Epidermal melanocyte (primary cell): Measurements from ENCODE around the gene CSAG1.
"Not testable (repeated sequence)": the region's sequence is repeated elsewhere in the genome, so short reads cannot be mapped to it uniquely, and the experiment has no call there.

Experiments used
- DNase-seq: peaks from one replicate; pipeline ENCODE4 v3.0.0; 2011; ENCODE audit warnings: low spot score; ENCODE audit not compliant: insufficient read length

The CSAG1 gene, protein sequence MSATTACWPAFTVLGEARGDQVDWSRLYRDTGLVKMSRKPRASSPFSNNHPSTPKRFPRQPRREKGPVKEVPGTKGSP

GRCh38 chrX:152733261-152733975 is at the start of gene CSAG1, which contains the start of gene MAGEA12:
CSAG1 (minus strand) TSS chrX:152733721; CDS start chrX:152732460, 1,261 bp downstream.
MAGEA12 (plus strand) TSS chrX:152733757; CDS start chrX:152736162, 2,405 bp downstream.
- DNase-seq = no peak

DNA sequence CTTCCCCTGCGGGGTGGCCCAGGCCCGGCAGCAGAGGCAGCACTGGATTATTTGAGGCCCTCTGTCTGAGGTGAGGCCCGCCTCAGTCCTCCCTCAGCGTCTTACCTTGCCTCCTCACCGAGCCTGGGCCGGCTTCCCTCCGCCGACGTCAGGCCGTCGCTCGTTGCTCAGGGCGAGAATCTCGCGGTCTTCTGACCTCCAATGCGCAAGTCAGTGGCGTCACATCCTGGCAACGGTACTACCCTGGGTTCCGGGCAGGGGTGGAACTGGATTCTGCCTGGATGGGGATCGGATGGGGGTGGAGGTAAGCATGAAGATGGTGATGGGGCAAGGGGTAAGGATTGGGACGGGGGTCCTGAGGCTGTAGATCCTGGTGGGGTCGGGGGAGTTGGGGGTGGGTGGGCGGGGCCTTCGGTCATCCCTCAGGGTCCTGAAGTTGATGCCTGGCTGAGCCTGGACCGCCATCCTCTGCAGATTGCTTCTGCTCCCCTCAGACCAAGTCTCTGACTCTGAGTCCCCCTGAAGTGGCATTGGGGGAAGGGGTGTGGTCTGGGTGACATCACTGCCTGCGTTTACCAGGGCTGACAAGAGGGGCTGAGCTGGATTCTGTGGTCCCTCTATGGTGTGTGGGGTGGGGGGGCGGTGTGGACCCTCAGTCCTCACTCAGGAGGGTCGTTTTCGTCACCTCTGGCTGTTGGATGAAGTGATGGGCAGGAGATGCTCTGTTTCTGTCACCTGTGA is 36.2 kb upstream of the CSAG1 start, which contains the start of gene MAGEA6:
Gene MAGEA6 (minus strand): TSS at position 141 of the 741 bp plus-strand sequence. CDS start 2,039 bp downstream, outside the sequence.
- DNase-seq = not testable (repeated sequence)

DNA sequence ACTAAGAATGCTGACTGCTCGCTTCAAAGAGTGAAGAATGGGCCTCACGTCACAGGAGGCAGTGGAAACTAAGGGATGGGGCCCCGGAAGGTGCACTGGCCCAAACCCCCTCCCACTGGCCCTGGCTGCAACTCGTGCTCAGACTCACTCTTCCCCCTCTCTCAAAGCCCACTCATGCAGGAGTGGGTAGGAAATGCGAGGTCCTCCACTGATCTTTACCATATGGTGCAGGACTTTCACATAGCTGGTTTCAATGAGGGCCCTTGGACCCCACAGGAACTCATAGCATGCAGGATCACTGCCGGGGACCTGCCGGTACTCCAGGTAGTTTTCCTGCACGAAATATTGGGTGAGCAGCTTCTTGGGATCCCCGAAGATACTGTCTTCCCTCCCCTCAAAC is 33.0 kb upstream of the CSAG1 start:
- DNase-seq = not testable (repeated sequence)

DNA sequence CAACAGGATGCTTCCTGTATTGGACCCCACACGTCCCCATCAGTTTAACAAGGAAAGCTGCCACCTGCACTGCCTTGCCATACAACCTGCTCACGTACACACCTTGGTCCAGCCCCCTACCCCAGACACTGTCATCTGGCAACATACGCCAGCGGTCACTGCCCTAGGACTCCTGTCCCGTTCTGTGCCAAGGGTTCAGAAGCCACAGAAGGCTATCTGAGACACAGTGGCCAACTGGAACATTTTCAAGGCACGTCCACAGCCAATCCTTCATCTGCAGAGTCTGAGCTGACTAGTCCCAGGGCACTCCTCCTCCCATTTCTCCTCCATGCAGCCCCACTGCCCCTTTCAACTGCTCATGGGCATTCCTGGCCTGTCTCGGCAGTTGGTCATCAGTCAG is 28.1 kb upstream of the CSAG1 start:
- not testable (repeated sequence) for DNase-seq

DNA sequence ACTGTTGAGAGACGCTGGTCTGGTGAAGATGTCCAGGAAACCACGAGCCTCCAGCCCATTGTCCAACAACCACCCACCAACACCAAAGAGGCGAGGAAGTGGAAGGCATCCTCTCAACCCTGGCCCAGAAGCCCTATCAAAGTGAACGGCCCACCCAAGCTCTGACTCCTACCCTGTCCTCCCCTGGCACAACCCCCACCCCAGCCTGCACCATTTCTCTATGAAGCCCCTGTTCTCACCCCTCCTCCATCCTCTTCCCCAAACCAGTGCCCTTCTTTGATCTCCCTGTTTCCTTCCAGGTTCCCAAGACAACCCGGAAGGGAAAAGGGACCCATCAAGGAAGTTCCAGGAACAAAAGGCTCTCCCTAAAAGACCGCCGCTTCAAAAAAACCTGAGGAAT is 26.0 kb upstream of the CSAG1 start:
- not testable (repeated sequence) for DNase-seq

- not testable (repeated sequence) for DNase-seq
These were observed 25.4 kb upstream of the CSAG1 start, which contains the start of gene CSAG3 for GRCh38 chrX:152758918-152759317. CSAG3 (plus strand) TSS chrX:152759218.

- not testable (repeated sequence) for DNase-seq
These were observed 21.4 kb upstream of the CSAG1 start for GRCh38 chrX:152754871-152755270.

DNA sequence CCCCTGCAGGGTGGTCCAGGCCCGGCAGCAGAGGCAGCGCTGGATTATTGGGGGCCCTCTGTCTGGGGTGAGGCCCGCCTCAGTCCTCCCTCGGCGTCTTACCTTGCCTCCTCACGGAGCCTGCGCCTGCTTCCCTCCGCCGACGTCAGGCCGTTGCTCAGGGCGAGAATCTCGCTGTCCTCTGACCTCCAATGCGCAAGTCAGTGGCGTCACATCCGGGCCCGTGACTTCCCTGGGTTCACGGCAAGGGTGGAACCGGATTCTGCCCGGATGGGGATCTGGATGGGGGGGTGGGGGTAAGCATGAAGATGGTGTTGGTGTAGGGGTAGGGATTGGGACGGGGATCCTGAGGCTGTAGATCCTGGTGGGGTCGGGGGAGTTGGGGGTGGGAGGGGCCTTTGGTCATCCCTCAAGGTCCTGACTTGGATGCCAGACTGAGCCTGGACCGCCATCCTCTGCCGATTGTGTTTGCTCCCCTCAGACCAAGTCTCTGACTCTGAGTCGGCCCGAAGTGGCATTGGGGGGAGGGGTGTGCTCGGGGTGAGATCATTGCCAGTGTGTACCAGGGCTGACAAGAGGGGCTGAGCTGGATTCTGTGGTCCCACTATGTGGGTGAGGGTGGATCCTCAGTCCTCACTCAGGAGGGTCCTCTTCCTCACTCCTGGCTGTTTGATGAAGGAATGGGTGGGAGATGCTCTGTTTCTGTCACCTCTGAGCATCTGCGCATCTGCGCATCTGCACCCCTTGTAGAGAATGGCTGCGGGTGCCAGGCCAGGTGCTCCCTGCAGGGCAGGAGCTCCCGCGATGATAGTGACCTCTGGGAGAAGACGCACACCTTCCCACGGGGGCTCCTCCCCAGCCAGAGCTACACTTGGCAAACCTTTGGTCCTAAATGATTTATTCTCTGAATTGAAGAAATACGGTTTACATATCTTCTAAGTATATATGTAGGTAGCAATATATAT is 20.4 kb upstream of the CSAG1 start, which contains the start of gene MAGEA2:
Gene MAGEA2 (minus strand): TSS at position 157 of the 965 bp plus-strand sequence. CDS start 2,479 bp downstream, outside the sequence.
- not testable (repeated sequence) for DNase-seq

- DNase-seq = no peak
These were observed 5.0 kb upstream of the CSAG1 start for GRCh38 chrX:152738560-152738959.

- DNase-seq = not testable (repeated sequence)
These were observed 3.0 kb upstream of the CSAG1 start for GRCh38 chrX:152736528-152736927.

DNA sequence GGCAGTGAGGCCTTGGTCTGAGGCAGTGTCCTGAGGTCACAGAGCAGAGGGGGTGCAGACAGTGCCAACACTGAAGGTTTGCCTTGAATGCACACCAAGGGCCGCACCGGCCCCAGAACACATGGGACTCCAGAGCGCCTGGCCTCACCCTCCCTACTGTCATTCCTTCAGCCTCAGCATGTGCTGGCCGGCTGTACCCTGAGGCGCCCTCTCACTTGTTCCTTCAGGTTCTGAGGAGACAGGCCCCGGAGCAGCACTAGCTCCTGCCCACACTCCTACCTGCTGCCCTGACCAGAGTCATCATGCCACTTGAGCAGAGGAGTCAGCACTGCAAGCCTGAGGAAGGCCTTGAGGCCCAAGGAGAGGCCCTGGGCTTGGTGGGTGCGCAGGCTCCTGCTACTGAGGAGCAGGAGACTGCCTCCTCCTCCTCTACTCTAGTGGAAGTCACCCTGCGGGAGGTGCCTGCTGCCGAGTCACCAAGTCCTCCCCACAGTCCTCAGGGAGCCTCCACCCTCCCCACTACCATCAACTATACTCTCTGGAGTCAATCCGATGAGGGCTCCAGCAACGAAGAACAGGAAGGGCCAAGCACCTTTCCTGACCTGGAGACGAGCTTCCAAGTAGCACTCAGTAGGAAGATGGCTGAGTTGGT is 2.5 kb upstream of the CSAG1 start:
- DNase-seq = no peak

GRCh38 chrX:152735101-152735500 is 1.6 kb upstream of the CSAG1 start:
- DNase-seq = no peak

DNA sequence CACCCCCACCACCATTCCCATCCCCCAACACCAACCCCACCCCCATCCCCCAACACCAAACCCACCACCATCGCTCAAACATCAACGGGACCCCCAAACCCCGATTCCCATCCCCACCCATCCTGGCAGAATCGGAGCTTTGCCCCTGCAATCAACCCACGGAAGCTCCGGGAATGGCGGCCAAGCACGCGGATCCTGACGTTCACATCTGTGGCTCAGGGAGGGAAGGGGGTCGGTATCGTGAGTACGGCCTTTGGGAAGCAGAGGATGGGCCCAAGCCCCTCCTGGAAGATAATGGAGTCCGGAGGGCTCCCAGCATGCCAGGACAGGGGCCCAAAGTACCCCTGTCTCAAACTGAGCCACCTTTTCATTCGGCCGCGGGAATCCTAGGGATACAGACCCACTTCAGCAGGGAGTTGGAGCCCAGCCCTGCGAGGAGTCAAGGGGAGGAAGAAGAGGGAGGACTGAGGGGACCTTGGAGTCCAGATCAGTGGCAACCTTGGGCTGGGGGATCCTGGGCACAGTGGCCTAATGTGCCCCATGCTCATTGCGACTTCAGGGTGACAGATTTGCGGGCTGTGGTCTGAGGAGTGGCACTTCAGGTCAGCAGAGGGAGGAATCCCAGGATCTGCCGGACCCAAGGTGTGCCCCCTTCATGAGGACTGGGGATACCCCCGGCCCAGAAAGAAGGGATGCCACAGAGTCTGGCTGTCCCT is 780 bp upstream of the CSAG1 start:
- not testable (repeated sequence) for DNase-seq

DNA sequence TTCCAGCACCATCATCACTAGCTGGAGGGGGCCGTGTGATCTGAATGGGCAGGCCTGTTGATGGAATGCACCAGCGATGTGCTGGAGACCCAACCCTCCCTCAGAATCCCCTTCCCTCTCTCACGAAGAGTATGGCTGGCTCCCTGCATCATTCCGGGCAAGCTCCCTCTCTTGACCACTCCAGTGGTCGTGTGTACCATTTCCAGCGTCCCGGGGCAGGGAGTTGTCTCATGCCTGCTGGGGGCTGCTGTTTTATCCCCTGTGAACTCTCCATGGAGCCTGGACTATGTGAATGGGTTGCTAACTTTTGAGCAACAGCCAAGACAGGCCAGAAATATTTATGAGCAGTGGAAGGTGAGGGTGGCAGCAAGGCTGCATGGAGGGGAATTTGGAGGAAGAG is 8.1 kb downstream of the CSAG1 start:
- DNase-seq = no peak

DNA sequence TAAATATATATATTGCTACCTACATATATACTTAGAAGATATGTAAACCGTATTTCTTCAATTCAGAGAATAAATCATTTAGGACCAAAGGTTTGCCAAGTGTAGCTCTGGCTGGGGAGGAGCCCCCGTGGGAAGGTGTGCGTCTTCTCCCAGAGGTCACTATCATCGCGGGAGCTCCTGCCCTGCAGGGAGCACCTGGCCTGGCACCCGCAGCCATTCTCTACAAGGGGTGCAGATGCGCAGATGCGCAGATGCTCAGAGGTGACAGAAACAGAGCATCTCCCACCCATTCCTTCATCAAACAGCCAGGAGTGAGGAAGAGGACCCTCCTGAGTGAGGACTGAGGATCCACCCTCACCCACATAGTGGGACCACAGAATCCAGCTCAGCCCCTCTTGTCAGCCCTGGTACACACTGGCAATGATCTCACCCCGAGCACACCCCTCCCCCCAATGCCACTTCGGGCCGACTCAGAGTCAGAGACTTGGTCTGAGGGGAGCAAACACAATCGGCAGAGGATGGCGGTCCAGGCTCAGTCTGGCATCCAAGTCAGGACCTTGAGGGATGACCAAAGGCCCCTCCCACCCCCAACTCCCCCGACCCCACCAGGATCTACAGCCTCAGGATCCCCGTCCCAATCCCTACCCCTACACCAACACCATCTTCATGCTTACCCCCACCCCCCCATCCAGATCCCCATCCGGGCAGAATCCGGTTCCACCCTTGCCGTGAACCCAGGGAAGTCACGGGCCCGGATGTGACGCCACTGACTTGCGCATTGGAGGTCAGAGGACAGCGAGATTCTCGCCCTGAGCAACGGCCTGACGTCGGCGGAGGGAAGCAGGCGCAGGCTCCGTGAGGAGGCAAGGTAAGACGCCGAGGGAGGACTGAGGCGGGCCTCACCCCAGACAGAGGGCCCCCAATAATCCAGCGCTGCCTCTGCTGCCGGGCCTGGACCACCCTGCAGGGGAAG is 19.4 kb downstream of the CSAG1 start, which contains the start of gene MAGEA2B:
Gene MAGEA2B (plus strand): TSS at position 814 of the 973 bp plus-strand sequence. CDS start 2,479 bp downstream, outside the sequence.
- not testable (repeated sequence) for DNase-seq

DNA sequence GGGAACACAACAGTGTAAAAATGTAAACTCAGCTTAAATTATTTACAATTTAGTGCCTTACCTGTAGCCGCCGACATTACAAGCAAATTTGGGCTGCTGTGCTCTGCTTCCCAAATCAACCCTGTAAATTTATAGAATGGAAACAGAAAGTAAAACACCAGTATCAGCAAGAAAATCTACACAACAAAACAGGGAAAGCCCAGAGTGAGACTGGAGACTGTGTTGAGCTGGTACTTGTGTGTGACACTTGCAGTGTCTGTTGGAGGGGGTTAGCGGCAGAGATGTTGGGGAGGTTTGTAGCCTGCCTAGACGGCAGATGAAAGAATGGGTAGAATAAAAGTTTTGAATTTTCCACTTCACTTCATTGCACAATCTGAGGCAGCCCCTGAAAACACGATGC is 20.3 kb downstream of the CSAG1 start:
- DNase-seq = not testable (repeated sequence)

DNA sequence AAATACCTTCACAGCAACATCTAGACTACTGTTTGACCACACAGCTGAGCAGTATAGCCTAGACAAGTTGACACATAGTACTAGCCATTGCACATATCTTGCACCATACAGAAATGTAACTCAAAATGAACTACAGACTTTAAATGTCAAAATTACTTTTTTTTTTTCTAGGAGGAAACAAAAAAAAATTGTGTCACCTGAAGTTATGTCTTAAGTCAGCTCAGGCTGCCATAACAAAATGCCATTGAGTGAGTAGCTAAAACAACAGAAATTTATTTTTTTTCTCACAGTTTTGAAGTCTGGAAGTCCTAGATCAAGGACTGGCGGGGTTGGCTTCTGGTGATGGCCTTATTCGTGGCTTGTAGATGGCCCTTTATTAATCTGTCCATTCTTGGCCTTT is 24.3 kb downstream of the CSAG1 start, which contains the start of gene CSAG2:
Gene CSAG2 (minus strand): TSS at position 101 of the 400 bp plus-strand sequence. CDS start 161 bp downstream, outside the sequence.
- not testable (repeated sequence) for DNase-seq

DNA sequence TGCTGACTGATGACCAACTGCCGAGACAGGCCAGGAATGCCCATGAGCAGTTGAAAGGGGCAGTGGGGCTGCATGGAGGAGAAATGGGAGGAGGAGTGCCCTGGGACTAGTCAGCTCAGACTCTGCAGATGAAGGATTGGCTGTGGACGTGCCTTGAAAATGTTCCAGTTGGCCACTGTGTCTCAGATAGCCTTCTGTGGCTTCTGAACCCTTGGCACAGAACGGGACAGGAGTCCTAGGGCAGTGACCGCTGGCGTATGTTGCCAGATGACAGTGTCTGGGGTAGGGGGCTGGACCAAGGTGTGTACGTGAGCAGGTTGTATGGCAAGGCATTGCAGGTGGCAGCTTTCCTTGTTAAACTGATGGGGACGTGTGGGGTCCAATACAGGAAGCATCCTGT is 27.0 kb downstream of the CSAG1 start:
- DNase-seq = not testable (repeated sequence)
